ENCODE data around the gene SHD. TPM values are rescaled to one million over a fixed set of nuclear protein-coding genes. Genes with fewer than 3 reads are reported as not detected.

The SHD gene
- total and polyA plus RNA-seq, 11 donors, result 0.52 TPM; not detected in 10

DNA sequence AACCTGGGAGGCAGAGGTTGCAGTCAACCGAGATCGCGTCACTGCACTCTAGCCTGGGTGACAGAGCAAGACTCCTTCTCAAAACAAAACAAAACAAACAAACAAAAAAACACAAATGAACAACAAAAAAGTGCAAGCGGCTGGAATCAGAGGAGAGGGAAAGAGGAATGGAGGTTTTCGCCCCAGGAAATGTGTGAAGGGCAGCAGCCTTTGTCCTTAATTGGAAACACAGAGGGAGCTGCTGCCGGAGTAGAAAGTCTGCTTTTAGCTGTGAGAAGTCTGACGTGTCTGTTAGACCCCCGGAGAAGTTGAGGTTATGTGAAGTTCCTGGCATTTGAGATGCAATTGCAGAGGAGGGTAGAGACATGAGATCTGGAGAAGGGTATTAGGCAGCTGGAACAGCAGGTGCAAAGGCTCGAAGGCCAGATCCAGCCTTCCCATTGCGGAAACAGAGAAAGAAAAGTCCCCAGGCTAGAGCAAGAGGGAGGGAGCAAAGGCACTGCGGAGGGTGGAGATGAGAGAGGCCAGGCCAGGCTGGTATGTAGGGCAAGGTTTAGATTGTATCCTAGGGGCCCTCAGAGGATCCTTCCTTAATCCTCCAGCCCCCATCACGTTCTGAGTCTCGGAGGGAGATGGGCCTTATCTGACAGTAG, 22.6 kb downstream of the SHD start:
- ATAC-seq, result no peak
- TF ChIP-seq, protein P1, sequence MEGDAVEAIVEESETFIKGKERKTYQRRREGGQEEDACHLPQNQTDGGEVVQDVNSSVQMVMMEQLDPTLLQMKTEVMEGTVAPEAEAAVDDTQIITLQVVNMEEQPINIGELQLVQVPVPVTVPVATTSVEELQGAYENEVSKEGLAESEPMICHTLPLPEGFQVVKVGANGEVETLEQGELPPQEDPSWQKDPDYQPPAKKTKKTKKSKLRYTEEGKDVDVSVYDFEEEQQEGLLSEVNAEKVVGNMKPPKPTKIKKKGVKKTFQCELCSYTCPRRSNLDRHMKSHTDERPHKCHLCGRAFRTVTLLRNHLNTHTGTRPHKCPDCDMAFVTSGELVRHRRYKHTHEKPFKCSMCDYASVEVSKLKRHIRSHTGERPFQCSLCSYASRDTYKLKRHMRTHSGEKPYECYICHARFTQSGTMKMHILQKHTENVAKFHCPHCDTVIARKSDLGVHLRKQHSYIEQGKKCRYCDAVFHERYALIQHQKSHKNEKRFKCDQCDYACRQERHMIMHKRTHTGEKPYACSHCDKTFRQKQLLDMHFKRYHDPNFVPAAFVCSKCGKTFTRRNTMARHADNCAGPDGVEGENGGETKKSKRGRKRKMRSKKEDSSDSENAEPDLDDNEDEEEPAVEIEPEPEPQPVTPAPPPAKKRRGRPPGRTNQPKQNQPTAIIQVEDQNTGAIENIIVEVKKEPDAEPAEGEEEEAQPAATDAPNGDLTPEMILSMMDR (IDR thresholded peaks at IDR 0.05), result no peak
- TF ChIP-seq POLR2A (IDR thresholded peaks at IDR 0.05), result no peak
- peaks cover 0 to 22% (median 10%) of the 10 kb centered on the region in 9 donors for H3K27me3 ChIP-seq

DNA sequence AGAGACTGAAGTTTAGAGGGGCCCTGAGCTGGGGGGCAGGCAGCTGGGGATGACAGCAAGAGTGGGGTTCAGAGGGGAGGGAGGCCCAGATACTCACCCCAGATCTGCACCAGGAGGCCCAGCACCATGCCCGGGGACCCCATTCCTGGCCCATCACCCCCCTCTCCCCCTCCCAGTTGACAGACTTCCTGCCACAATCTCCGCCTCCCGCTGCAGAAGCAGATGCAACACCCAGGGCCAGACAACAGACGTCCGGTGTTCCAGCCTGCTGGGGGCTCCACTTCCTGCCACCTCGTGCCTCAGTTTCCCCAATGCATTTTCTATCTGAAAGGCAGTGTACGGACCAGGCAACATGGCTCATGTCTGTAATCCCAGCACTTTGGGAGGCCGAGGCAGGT, 23.2 kb downstream of the SHD start, which contains the start of gene TMIGD2:
Gene TMIGD2 (minus strand): TSS at position 147 of the 398 bp plus-strand sequence. CDS start 4 bp downstream, at position 143.
- DNase-seq (no peak), ATAC-seq (no peak)
- TF ChIP-seq, protein P1 (IDR thresholded peaks at IDR 0.05), result no peak
- no peak for TF ChIP-seq POLR2A (IDR thresholded peaks at IDR 0.05)
- Histone ChIP-seq H3K9me3 (no peaks in the 10 kb centered on the region), H3K4me3 (no peak within 1 kb of the TSS), H3K4me1 (peaks cover 0 to 6% (median 0%) of the 10 kb centered on the region in 12 donors), H3K27me3 (peaks cover 0 to 20% (median 10%) of the 10 kb centered on the region in 9 donors), H3K27ac (no peak within 1 kb of the TSS), H3K36me3 (no peaks in the 10 kb centered on the region)
- intact Hi-C loops (cut with DNase I), result no loop called here
- WGBS, 4 donors, result 49 to 54% (median 52%) methylated on average over 6 to 8 of the region's 8 CpGs

More for the DNA sequence above, 22.6 kb downstream of the SHD start:
- Histone ChIP-seq H3K9me3 (no peaks in the 10 kb centered on the region), H3K4me1 (peaks cover 0 to 6% (median 0%) of the 10 kb centered on the region in 12 donors), H3K27ac (no peak overlapping the region), H3K4me3 (no peak overlapping the region), H3K36me3 (no peaks in the 10 kb centered on the region)
- intact Hi-C loops (cut with DNase I), result no loop called here
- DNase-seq, result no peak
- WGBS, 4 donors, result 57 to 63% (median 60%) methylated on average over 13 of the region's 13 CpGs

DNA sequence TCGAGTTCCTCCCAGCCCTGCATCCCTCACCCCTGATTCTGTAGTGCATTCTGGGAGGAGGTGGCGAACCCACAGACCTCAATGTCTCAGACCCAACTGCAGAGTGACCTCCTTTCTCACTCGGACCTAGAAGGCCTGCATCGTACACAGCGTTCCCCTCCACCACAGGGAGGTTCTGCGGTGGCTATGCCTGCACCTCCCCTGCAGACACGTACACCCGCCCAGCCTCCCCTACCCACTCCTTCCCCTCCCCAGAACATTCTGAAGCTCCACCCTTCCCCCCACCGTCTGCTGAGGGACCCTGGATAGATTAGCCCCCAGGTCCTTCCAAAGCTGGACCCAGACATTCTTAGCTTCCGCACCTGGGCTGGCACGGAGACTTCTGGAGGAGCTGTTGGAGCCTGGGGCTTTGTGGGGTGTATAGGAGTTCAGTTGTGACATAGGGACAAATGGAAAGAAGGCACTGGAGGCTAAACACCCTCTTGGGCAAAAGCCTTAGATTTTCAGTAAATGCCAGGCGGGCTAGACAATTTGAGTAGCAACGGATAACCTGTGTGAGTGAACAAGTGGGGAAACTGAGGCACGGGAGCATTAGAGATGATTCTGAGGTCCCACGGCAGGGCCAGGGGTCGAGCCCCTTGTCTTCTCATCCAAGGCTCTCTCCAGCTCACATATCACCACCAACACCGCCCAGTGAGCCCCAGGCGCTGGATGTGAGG, 24.9 kb downstream of the SHD start:
- 47 to 56% (median 53%) methylated on average over 11 to 18 of the region's 18 CpGs for WGBS, 4 donors
- peaks cover 0 to 20% (median 10%) of the 10 kb centered on the region in 9 donors for H3K27me3 ChIP-seq
- H3K4me1 ChIP-seq, result peaks cover 0 to 6% (median 0%) of the 10 kb centered on the region in 12 donors
- no peaks in the 10 kb centered on the region for H3K9me3 ChIP-seq
- H3K36me3 ChIP-seq, result no peaks in the 10 kb centered on the region
- ATAC-seq (no peak), DNase-seq (no peak)
- no peak overlapping the region for H3K27ac ChIP-seq
- intact Hi-C loops (cut with DNase I), result no loop called here
- no peak for TF ChIP-seq POLR2A (IDR thresholded peaks at IDR 0.05)
- H3K4me3 ChIP-seq, result peak overlapping the region in 4 of 12 donors; percentile 20 to 40 (median 30)

DNA sequence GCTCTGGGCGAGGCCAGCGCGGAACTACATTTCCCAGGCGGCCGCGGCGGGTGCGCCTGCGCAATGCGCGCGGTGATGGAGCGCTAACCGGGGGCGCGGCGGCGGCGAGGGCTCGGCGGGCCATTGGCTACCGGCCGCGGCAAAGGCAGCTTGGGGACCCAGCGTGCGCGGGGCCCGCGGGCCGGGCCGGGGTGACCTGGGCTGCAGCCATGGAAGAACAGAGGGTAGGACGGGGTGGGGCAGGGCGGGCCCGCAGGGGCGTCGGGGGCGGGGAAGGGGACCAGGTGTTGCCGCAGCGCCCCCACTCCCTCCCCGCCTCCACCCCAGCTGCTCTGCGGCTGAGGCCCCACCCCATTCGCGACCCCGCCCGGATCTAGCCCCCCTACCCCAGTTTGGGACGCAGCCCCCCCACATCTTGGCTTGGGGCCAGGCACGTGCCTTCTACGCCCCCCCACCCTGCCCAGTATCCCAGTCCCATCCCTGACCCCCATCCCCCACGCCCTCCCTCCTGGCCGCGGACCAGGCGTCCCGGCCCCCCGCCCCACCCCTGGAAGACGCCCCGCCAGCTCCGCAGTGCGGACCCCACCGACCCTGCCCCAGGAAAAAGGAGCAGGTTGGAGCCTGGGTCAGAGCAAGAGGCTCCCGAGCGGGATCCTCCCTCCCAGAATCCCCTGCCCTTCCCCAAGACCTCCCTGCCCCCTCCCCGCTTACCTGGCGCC, 25.6 kb downstream of the SHD start, which contains the start of gene FSD1:
Gene FSD1 (plus strand): TSS at position 61 of the 719 bp plus-strand sequence. CDS start 149 bp downstream, at position 210.
- Histone ChIP-seq H3K27ac (no peak within 1 kb of the TSS), H3K36me3 (no peaks in the 10 kb centered on the region), H3K4me1 (peaks cover 0 to 6% (median 0%) of the 10 kb centered on the region in 12 donors), H3K9me3 (no peaks in the 10 kb centered on the region), H3K4me3 (peak within 1 kb of the TSS in 5 of 12 donors; percentile 13 to 40 (median 23)), H3K27me3 (peaks cover 0 to 20% (median 10%) of the 10 kb centered on the region in 9 donors)
- TF ChIP-seq POLR2A (IDR thresholded peaks at IDR 0.05), result no peak
- TF ChIP-seq, protein P1 (IDR thresholded peaks at IDR 0.05), result no peak
- DNase-seq (peak in 1 of 5 donors; percentile 30), ATAC-seq (peak in 1 of 4 donors; percentile 18)
- intact Hi-C loops (cut with DNase I), result no loop called here
- WGBS, 4 donors, result 5 to 22% (median 7%) methylated on average over 4 to 63 of the region's 63 CpGs
